ENCODE results near the gene NDST1. TPM values are rescaled to one million over a fixed set of nuclear protein-coding genes. Genes with fewer than 3 reads are reported as not detected.

Gene NDST1
- total and polyA plus RNA-seq, 2 donors (not counting 3 experiments of a cell fraction or from before 2014, with no cell fraction given): 38.6 to 102 TPM

DNA sequence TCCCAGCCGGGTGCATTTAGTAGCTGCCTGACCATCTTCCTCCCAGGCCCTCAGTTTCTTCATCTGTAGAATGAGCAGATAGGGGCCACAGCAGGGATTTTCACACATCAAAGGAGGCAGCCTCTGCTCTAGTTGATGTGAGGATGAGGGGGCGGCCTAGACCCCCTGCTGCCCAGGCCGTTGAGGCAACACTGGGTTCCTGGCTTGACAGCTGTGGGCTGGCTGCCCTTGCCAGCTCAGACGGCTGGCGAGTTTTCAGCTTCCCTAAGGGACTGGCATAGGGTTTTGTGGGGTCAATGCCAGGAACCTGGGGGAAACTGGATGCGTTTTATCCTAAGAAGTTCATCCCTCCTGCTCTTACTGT lies 49.6 kb downstream of the NDST1 start:
- no peaks in the 10 kb centered on the region for H3K4me1 ChIP-seq (ENCODE audit: control insufficient read depth, extremely low read depth, insufficient read depth, low read length)
- BruUV-seq (replicated peaks): no TSS peak
- no peak overlapping the region for H2AFZ ChIP-seq (ENCODE audit: low read depth, low read length)
- no peaks in the 10 kb centered on the region for H3K27me3 ChIP-seq (ENCODE audit: control insufficient read depth in 2 of 2, insufficient read depth in 2 of 2, low read length in 2 of 2)
- H4K20me1 ChIP-seq (replicated peaks; ENCODE audit: control insufficient read depth, extremely low read depth, insufficient read depth, low read length): no peaks in the 10 kb centered on the region
- H3K9me3 ChIP-seq (replicated peaks; ENCODE audit: control insufficient read depth, insufficient read depth, low read length): no peaks in the 10 kb centered on the region
- FAIRE-seq (no peak), DNase-seq (ENCODE audit: low read depth, low spot score) (no peak)
- H3K9me1 ChIP-seq (replicated peaks; ENCODE audit: control insufficient read depth, extremely low read depth, insufficient read depth, low read length): no peaks in the 10 kb centered on the region
- CTCF ChIA-PET: interaction anchor here (2.0 to 7.1 kb wide), 2 partner anchors 98 kb away, joined by 5 to 123 read pairs; no protein-coding TSS in a partner anchor
- H3K4me3 ChIP-seq (replicated peaks in 1 of 3; ENCODE audit: insufficient read depth in 1 of 3, low read depth in 1 of 3, low read length in 3 of 3): no peak overlapping the region
- no peak overlapping the region for H3K27ac ChIP-seq (ENCODE audit: insufficient read depth, low read depth, low read length)
- no peak overlapping the region for H3K9ac ChIP-seq (replicated peaks; ENCODE audit: extremely low read depth, insufficient read depth, low read length)
- POLR2A ChIA-PET: no interaction called here
- H3K79me2 ChIP-seq (ENCODE audit: control insufficient read depth, insufficient read depth, low read length): no peaks in the 10 kb centered on the region
- TF ChIP-seq POLR2A (IDR thresholded peaks at IDR 0.05; ENCODE audit: low read depth, low read length) (no peak), FOS (IDR thresholded peaks at IDR 0.05; ENCODE audit: borderline replicate concordance, insufficient read depth, low read length) (no peak), JUN (IDR thresholded peaks at IDR 0.05; ENCODE audit: borderline replicate concordance, insufficient read depth, insufficient read length, low read depth) (no peak), EZH2 (IDR thresholded peaks at IDR 0.05; ENCODE audit: borderline replicate concordance, low read depth, low read length, severe bottlenecking) (no peak)
- TF ChIP-seq, protein P1, sequence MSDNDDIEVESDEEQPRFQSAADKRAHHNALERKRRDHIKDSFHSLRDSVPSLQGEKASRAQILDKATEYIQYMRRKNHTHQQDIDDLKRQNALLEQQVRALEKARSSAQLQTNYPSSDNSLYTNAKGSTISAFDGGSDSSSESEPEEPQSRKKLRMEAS (IDR thresholded peaks at IDR 0.05; ENCODE audit: insufficient read depth, insufficient read length): no peak
- dilution Hi-C loops (cut with MboI; ENCODE audit: extremely low pct_ligation_motif_present, low sequenced_read_pairs) (no loop called here), intact Hi-C loops (cut with micrococcal nuclease) (no loop called here)
- peaks cover 0 to 19% of the 10 kb centered on the region in 2 experiments for H3K36me3 ChIP-seq (ENCODE audit: control insufficient read depth in 2 of 2, extremely low read depth in 1 of 2, insufficient read depth in 2 of 2, low read length in 2 of 2)
- no peak overlapping the region for H3K4me2 ChIP-seq (ENCODE audit: insufficient read depth, low read length)

DNA sequence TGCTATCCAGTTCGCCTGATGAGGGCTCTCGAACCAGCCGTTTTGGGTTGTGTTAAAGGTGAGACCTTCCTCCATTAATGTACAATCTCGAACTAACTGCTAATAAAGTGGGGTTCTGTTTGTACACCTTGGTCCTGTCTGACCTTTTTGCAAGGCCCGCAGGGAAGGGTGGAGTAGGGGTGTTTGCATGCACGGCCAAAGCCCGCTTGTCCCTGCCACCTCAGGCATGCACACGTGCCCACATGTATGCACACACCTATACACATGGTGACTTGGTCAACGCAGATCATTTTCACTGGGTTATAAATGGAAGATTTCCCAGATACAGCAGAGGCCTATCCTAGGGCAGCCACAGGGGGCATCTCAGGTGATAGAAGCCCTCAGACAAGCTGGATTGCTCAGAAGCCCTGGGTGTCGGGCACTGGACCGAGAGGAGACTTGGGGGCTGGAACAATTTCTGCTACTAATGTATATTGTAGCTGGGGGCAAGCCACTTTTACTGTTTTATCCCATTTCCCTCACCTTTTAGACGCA lies 50.2 kb downstream of the NDST1 start:
- dilution Hi-C loops (cut with MboI; ENCODE audit: extremely low pct_ligation_motif_present, low sequenced_read_pairs): no loop called here
- H3K4me1 ChIP-seq (ENCODE audit: control insufficient read depth, extremely low read depth, insufficient read depth, low read length): no peaks in the 10 kb centered on the region
- no peaks in the 10 kb centered on the region for H3K79me2 ChIP-seq (ENCODE audit: control insufficient read depth, insufficient read depth, low read length)
- no peak overlapping the region for H3K9ac ChIP-seq (replicated peaks; ENCODE audit: extremely low read depth, insufficient read depth, low read length)
- H3K27ac ChIP-seq (ENCODE audit: insufficient read depth, low read depth, low read length): no peak overlapping the region
- FAIRE-seq (no peak), DNase-seq (ENCODE audit: low read depth, low spot score) (no peak)
- ChIA-PET POLR2A (no interaction called here), CTCF (interaction anchor here (1.3 to 7.1 kb wide), 5 partner anchors 13 to 99 kb away, joined by 3 to 123 read pairs (median 10); partner anchors contain the start of gene SYNPO)
- no peaks in the 10 kb centered on the region for H3K27me3 ChIP-seq (ENCODE audit: control insufficient read depth in 2 of 2, insufficient read depth in 2 of 2, low read length in 2 of 2)
- no peaks in the 10 kb centered on the region for H4K20me1 ChIP-seq (replicated peaks; ENCODE audit: control insufficient read depth, extremely low read depth, insufficient read depth, low read length)
- no TSS peak for BruUV-seq (replicated peaks)
- no peak overlapping the region for H3K4me3 ChIP-seq (replicated peaks in 1 of 3; ENCODE audit: insufficient read depth in 1 of 3, low read depth in 1 of 3, low read length in 3 of 3)
- TF ChIP-seq GATA2 (IDR thresholded peaks at IDR 0.05; ENCODE audit: insufficient read depth, insufficient read length, low read depth, low read length) (no peak), POLR2AphosphoS5 (IDR thresholded peaks at IDR 0.05; ENCODE audit: insufficient read depth, low read depth, low read length) (no peak), FOS (IDR thresholded peaks at IDR 0.05; ENCODE audit: borderline replicate concordance, insufficient read depth, low read length) (no peak), POLR2A (IDR thresholded peaks at IDR 0.05; ENCODE audit: low read depth, low read length) (no peak), EZH2 (IDR thresholded peaks at IDR 0.05; ENCODE audit: borderline replicate concordance, low read depth, low read length, severe bottlenecking) (no peak), JUN (IDR thresholded peaks at IDR 0.05; ENCODE audit: borderline replicate concordance, insufficient read depth, insufficient read length, low read depth) (no peak), MYC (IDR thresholded peaks at IDR 0.05; ENCODE audit: low read depth, low read length) (no peak)
- TF ChIP-seq, protein P1 (IDR thresholded peaks at IDR 0.05; ENCODE audit: insufficient read depth, insufficient read length): no peak
- TF ChIP-seq, protein P2, sequence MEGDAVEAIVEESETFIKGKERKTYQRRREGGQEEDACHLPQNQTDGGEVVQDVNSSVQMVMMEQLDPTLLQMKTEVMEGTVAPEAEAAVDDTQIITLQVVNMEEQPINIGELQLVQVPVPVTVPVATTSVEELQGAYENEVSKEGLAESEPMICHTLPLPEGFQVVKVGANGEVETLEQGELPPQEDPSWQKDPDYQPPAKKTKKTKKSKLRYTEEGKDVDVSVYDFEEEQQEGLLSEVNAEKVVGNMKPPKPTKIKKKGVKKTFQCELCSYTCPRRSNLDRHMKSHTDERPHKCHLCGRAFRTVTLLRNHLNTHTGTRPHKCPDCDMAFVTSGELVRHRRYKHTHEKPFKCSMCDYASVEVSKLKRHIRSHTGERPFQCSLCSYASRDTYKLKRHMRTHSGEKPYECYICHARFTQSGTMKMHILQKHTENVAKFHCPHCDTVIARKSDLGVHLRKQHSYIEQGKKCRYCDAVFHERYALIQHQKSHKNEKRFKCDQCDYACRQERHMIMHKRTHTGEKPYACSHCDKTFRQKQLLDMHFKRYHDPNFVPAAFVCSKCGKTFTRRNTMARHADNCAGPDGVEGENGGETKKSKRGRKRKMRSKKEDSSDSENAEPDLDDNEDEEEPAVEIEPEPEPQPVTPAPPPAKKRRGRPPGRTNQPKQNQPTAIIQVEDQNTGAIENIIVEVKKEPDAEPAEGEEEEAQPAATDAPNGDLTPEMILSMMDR (IDR thresholded peaks at IDR 0.05; ENCODE audit: extremely low read depth in 1 of 2, insufficient read depth in 1 of 2, low read depth in 1 of 2, low read length in 2 of 2): no peak
- H3K36me3 ChIP-seq (ENCODE audit: control insufficient read depth in 2 of 2, extremely low read depth in 1 of 2, insufficient read depth in 2 of 2, low read length in 2 of 2): peaks cover 0 to 17% of the 10 kb centered on the region in 2 experiments
- intact Hi-C loops (cut with micrococcal nuclease): no loop called here
- no peak overlapping the region for H3K4me2 ChIP-seq (ENCODE audit: insufficient read depth, low read length)
- H2AFZ ChIP-seq (ENCODE audit: low read depth, low read length): no peak overlapping the region
- H3K9me3 ChIP-seq (replicated peaks; ENCODE audit: control insufficient read depth, insufficient read depth, low read length): no peaks in the 10 kb centered on the region
- no peaks in the 10 kb centered on the region for H3K9me1 ChIP-seq (replicated peaks; ENCODE audit: control insufficient read depth, extremely low read depth, insufficient read depth, low read length)

Data from endothelial cell of umbilical vein (primary cell).